AG04449 (cell line): ENCODE measurements around the gene MICAL3.
A peak's percentile ranks its signal among the peaks of the same experiment; 100 is the strongest.

Source experiments
- CTCF ChIA-PET: fragments of 350-600 bp; formaldehyde crosslinking; extraction: SDS; loops from one replicate; lab custom pipeline; 2021; ENCODE audit warnings: antibody characterized with exemption; lab: Yijun Ruan, JAX
- POLR2A ChIA-PET: fragments of 400-600, 350-600 bp; formaldehyde crosslinking; extraction: SDS; loops from one replicate; lab custom pipeline; 2020; ENCODE audit warnings: antibody characterized with exemption, inconsistent platforms; lab: Yijun Ruan, JAX
- DNase-seq: peaks from one replicate; pipeline ENCODE4 v3.0.0-alpha.2; 2010; ENCODE audit warnings: low read depth, low spot score
- H3K4me3 ChIP-seq: 2 replicates; pipeline ENCODE4 v1.5.1; 2011; ENCODE audit warnings: low read depth, mild to moderate bottlenecking, control low read depth, low read length
- TF ChIP-seq, protein P1 (sequence below): IDR thresholded peaks from one replicate; pipeline ENCODE4 v1.5.1; 2011; ENCODE audit warnings: mild to moderate bottlenecking, moderate library complexity, low read length, control low read depth, inconsistent platforms; ENCODE audit not compliant: insufficient read depth; ENCODE audit errors: missing control alignments

MICAL3 gene

DNA sequence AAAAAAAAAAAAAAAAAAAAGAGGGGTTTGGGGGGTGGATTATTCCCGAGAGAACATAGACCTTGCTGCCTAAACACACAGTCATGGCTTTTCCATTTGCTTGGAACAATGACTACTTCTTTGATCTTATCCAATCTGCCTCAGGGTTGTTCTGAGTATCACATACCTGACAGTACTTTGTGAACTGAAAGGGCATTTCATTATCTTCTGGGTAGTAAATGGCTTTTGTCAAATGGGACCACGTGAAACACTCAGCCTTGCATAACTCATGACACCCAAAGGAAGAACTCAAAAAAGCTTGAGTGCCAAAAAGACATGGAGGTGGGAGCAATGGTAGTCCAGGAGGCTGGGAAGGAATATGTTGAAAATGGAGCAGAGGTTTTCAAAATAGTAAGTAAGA, 126.9 kb downstream of the MICAL3 start:
- CTCF ChIA-PET = interaction anchor here (1.3 to 2.2 kb wide), 3 partner anchors 12 to 178 kb away, joined by 7 to 13 read pairs (median 8); no protein-coding TSS in a partner anchor
- no peak for DNase-seq
- POLR2A ChIA-PET = no interaction called here
- TF ChIP-seq, protein P1, sequence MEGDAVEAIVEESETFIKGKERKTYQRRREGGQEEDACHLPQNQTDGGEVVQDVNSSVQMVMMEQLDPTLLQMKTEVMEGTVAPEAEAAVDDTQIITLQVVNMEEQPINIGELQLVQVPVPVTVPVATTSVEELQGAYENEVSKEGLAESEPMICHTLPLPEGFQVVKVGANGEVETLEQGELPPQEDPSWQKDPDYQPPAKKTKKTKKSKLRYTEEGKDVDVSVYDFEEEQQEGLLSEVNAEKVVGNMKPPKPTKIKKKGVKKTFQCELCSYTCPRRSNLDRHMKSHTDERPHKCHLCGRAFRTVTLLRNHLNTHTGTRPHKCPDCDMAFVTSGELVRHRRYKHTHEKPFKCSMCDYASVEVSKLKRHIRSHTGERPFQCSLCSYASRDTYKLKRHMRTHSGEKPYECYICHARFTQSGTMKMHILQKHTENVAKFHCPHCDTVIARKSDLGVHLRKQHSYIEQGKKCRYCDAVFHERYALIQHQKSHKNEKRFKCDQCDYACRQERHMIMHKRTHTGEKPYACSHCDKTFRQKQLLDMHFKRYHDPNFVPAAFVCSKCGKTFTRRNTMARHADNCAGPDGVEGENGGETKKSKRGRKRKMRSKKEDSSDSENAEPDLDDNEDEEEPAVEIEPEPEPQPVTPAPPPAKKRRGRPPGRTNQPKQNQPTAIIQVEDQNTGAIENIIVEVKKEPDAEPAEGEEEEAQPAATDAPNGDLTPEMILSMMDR = no peak
- no peak overlapping the region for H3K4me3 ChIP-seq

DNA sequence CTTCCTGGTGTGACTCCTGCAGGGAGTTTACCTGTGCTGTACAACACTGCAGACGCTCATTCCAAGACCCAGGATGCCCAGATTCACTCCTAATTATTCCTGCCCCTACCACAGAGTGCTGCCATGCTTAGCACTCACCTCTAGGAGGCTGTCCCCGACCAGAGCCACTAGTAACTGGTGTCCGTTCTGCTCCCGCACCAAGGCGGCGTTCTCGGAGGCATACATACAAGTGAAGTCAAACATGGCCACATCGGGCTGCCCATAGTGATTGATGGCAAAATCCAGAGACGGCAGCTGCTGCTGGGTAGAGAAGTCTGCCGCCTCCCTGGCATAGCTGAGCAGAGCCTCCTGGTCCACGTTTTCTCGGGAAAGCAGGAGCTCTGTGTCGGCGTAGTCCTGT, 127.8 kb downstream of the MICAL3 start:
- H3K4me3 ChIP-seq = no peak overlapping the region
- CTCF ChIA-PET = interaction anchor here (0.8 to 2.2 kb wide), 4 partner anchors 12 to 179 kb away, joined by 3 to 13 read pairs (median 8); no protein-coding TSS in a partner anchor
- no peak for DNase-seq
- POLR2A ChIA-PET = no interaction called here
- TF ChIP-seq, protein P1 = peak; percentile 29

DNA sequence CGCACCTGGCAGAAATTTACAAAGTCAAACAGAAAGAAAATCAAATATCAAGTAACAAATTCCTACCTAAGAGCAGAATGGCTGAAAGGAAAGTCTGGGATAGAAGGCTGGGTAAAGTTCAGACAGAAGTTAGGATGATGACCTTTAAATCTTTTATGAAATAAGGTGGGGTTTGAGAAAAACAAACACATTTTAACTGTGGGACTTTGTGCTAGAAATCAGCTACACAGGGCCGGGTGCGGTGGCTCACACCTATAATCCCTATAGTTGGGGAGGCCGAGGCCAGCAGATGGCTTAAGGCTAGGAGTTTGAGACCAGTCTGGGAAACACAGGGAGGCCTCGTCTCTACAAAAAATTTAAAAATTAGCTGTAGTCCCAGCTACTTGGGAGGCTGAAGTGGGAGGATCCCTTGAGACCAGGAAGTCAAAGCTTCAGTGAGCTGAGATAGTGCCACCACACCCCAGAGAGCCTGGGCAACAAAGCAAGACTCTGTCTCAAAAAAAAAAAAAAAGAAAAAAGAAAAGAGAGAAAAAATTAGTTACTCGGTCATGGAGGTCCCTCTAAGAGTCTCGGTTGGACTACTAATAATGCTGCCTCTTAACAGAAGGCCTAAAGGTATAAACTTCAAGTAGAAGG, 130.3 kb downstream of the MICAL3 start:
- DNase-seq = no peak
- H3K4me3 ChIP-seq = no peak overlapping the region
- ChIA-PET POLR2A (no interaction called here), CTCF (interaction anchor here (1.0 kb wide), 1 partner anchor 182 kb away, joined by 3 read pairs; no protein-coding TSS in a partner anchor)
- TF ChIP-seq, protein P1 = no peak

DNA sequence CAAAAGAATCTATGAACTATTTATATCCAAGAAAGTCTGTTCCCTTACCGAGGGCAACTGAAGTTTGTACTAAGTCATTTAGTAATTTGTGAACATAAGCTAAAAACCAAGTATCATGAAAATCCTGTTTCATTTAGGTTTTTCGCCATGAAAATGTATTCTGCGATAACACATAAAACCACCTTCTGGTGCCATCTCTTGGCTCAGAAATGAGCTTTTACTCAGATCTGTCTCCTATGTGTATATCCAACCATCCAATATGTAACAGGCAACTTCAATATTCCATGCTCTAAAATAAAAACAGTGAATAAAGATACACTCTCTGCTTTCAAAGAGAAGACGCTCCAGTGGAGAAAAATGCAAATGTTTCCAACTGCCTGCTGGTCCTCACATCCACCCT, 132.0 kb downstream of the MICAL3 start:
- TF ChIP-seq, protein P1 = no peak
- no peak for DNase-seq
- H3K4me3 ChIP-seq = no peak overlapping the region
- POLR2A ChIA-PET = no interaction called here
- CTCF ChIA-PET = interaction anchor here (1.0 to 7.2 kb wide), 8 partner anchors 9 to 334 kb away, joined by 3 to 59 read pairs (median 4); partner anchors contain the start of gene PEX26

DNA sequence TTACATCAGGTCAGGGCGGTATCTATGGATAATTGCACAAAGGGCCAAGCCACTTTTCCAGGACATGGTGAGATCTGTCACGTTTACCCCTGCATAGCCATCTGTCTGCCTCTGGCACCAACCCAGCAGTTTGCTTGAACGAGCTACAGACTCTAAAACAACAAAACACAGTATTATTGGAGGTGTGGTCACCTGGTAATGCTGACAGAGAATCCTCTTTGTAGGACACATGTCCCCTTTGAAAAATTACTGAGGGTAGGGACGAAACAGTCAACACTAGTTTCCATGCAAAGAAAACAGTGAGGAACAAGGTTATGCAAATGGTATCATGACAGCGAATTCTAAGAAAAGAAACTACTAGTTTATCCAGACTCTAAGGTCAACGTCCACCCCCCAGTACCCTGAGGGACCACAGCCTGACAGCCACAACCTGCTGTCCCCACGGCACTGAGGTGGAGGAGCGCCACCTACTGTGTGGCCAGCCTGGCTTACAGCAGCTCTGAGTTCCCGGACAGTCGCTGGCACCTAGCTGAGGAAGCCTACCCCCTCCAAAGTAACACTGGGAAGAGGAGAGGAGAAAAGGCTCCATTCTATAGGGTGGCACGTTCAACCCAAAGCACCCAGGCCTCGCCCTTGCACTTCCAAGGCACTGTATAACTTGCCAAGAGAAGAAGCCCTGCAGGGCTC, 132.7 kb downstream of the MICAL3 start:
- POLR2A ChIA-PET = no interaction called here
- H3K4me3 ChIP-seq = no peak overlapping the region
- CTCF ChIA-PET = interaction anchor here (0.7 to 7.2 kb wide), 13 partner anchors 8 to 333 kb away, joined by 3 to 59 read pairs (median 3); partner anchors contain the start of gene PEX26
- no peak for DNase-seq
- TF ChIP-seq, protein P1 = peak; percentile 21

DNA sequence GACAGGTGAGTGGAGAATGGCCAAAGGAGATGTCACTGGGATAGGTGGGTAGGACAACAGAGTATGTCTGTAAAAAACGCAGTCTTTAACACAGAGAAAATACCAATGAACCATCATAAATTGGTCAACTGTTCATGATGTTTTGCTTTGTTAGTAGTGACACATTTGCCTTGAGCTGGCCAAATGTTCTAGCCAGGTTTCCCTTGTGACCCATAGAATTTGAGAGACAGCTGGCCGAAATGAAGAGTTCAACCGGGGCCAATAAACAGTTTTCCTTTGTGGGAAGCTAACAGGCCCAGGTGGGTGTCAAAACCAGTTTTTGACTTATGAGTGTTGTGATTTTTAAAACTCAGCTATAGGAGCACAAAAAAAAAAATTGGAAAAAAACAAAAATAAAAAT, 133.5 kb downstream of the MICAL3 start:
- DNase-seq = no peak
- CTCF ChIA-PET = interaction anchor here (0.7 to 7.2 kb wide), 12 partner anchors 11 to 333 kb away, joined by 3 to 59 read pairs (median 3); partner anchors contain the start of gene PEX26
- TF ChIP-seq, protein P1 = no peak
- POLR2A ChIA-PET = no interaction called here
- H3K4me3 ChIP-seq = no peak overlapping the region
